Mucosa of descending colon (tissue), 3 donors: ENCODE results near the gene CCDC167. TPM values are rescaled to one million over a fixed set of nuclear protein-coding genes. Genes with fewer than 3 reads are reported as not detected.

Source experiments
- ATAC-seq: fragments of 200-7000 bp; cut with Tn5 transposase; one replicate; pipeline ENCODE4 v1.9.1; 2020; ENCODE audit warnings: mild to moderate bottlenecking, moderate library complexity
- DNase-seq, 3 donors: peaks; one replicate each; pipeline ENCODE4 v3.0.0-alpha.2; 2020
- H3K36me3 ChIP-seq: fragments of 200-600 bp; one replicate; pipeline ENCODE4 v1.8.0; 2021; ENCODE audit warnings: low read depth, mild to moderate bottlenecking
- H3K4me1 ChIP-seq: fragments of 200-600 bp; one replicate; pipeline ENCODE4 v1.8.0; 2021; ENCODE audit warnings: low read depth, mild to moderate bottlenecking
- H3K4me3 ChIP-seq: fragments of 200-600 bp; one replicate; pipeline ENCODE4 v1.8.0; 2021; ENCODE audit warnings: mild to moderate bottlenecking
- H3K9me3 ChIP-seq: fragments of 200-600 bp; one replicate; pipeline ENCODE4 v1.8.0; 2021; ENCODE audit warnings: mild to moderate bottlenecking
- CTCF ChIP-seq: fragments of 200-600 bp; IDR thresholded peaks from one replicate; pipeline ENCODE4 v1.8.0; 2022; ENCODE audit warnings: antibody characterized with exemption, mild to moderate bottlenecking
- intact Hi-C, 2 donors: fragments of 100-400 bp; cut with DNase I in 1 of 2; cut with micrococcal nuclease in 1 of 2; formaldehyde crosslinking; loops; one replicate each; pipeline versions ENCODE4 v1.11.0 to v1.11.1; 2022; cut with DNase I, micrococcal nuclease
- total RNA-seq, 3 donors: library from RNA; stranded (reverse); fragmentation: NEBNext Ultra II Directional in 2 of 3; extraction: Animal tissue kit (Norgen Biotek cat#: 25700) in 2 of 3; gene quantifications; one replicate each; pipeline versions ENCODE4 v1.2.1 to v1.2.4, GENCODE V29; 2021 to 2023
- donor health status: DM: no; HTN: no; CAD: no; lungs with moderate emphysema.
- donor health status: DM: no; HTN: no; CAD: no.
- donor health status: DM: no; HTN: yes; CAD: no.

CCDC167 gene
- total RNA-seq, 3 donors from 2014 or later, result 5.4 to 13.4 (median 12.1) TPM

- H3K36me3 ChIP-seq, result no peaks in the 10 kb centered on the region
- DNase-seq (no peak), ATAC-seq (no peak)
- H3K4me1 ChIP-seq, result no peaks in the 10 kb centered on the region
- no peak overlapping the region for H3K4me3 ChIP-seq
- no peaks in the 10 kb centered on the region for H3K9me3 ChIP-seq
- no peak for TF ChIP-seq CTCF
- intact Hi-C loops, result no loop called here
Observed at GRCh38 chr6:37528541-37528940, 28.8 kb upstream of the CCDC167 start.

GRCh38 chr6:37525460-37526357 is 26.0 kb upstream of the CCDC167 start:
- no peak overlapping the region for H3K4me3 ChIP-seq
- no peaks in the 10 kb centered on the region for H3K36me3 ChIP-seq
- no peaks in the 10 kb centered on the region for H3K9me3 ChIP-seq
- intact Hi-C loops, result no loop called here
- H3K4me1 ChIP-seq, result no peaks in the 10 kb centered on the region
- no peak for ATAC-seq
- TF ChIP-seq CTCF, result no peak
- no peak for DNase-seq

GRCh38 chr6:37524970-37525318 is 25.3 kb upstream of the CCDC167 start:
- Histone ChIP-seq H3K4me1 (no peaks in the 10 kb centered on the region), H3K36me3 (no peaks in the 10 kb centered on the region), H3K9me3 (no peaks in the 10 kb centered on the region), H3K4me3 (no peak overlapping the region)
- ATAC-seq (no peak), DNase-seq (no peak)
- intact Hi-C loops, result no loop called here
- no peak for TF ChIP-seq CTCF

GRCh38 chr6:37524025-37524969 is 24.6 kb upstream of the CCDC167 start:
- intact Hi-C loops, result no loop called here
- Histone ChIP-seq H3K4me1 (no peaks in the 10 kb centered on the region), H3K9me3 (no peaks in the 10 kb centered on the region), H3K36me3 (no peaks in the 10 kb centered on the region), H3K4me3 (no peak overlapping the region)
- TF ChIP-seq CTCF, result no peak
- ATAC-seq (no peak), DNase-seq (no peak)

- intact Hi-C loops, result no loop called here
- Histone ChIP-seq H3K9me3 (no peaks in the 10 kb centered on the region), H3K4me3 (no peak overlapping the region), H3K4me1 (no peaks in the 10 kb centered on the region), H3K36me3 (no peaks in the 10 kb centered on the region)
- no peak for ATAC-seq
- no peak for DNase-seq
- TF ChIP-seq CTCF, result no peak
Observed at GRCh38 chr6:37523412-37523811, 23.7 kb upstream of the CCDC167 start.
